Ammon's horn (tissue), 1 donor: ENCODE results near the gene FNDC3A.
A peak's percentile ranks its signal among the peaks of the same experiment; 100 is the strongest.
"Not testable (repeated sequence)": the region's sequence is repeated elsewhere in the genome, so short reads cannot be mapped to it uniquely, and the experiment has no call there.

Experiments used
- DNase-seq: peaks from one replicate; pipeline ENCODE4 v3.0.0-alpha.2; 2016; ENCODE audit warnings: low spot score

Gene FNDC3A

DNA sequence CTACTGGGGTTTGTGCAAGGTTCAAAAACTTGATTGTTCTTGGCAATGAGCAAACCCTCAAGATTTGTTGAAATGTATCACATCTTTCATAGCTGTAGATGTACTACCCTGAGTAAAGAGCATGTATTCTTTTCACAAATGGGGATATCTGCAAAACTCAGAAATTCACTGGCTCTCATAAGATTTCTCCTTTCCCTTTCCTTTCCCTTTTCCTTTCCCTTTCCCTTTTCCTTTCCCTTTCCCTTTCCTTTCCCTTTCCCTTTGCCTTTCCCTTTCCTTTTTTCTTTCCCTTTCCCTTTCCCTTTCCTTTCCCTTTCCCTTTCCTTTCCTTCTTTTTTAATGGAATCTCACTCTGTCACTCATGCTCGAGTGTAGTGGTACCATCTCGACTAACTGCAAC lies 69.1 kb downstream of the FNDC3A start:
- DNase-seq, result no peak

DNA sequence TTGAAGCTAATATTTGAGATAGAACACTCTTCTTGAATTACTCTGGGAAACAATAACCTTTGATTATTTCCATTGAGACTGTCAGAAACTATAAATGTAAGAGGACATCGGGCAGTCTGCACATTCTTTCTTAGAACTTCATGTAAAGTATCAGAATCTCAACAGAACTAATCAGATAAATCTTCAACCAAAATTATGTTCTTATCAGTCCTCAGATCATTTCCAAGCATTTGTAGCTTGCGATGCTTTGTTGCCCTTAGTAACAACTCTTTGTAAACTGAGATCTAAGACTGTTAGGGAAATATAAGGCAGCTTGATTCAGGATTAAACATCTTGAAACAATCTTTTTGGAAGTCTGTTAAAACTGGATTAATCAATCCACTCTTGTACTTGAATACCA lies 70.3 kb downstream of the FNDC3A start:
- no peak for DNase-seq

DNA sequence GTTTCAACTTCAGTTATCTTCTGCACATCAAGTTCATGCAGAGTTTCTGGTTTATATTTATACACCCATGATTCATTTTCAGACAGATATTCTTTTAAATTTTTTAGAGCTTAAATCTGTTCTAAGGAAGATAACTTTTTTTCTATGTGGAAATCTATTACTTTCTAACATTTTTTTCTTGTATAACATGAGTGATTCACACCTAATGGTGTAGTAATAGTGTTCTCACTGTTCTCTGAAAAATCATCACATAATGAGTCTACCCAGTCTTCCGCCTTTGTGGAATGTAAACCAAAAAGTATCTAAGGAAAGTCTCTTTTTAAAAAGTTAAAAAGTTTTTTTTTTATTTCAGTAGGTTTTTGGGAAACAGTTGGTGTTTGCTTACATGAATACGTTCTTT lies 70.8 kb downstream of the FNDC3A start:
- no peak for DNase-seq

DNA sequence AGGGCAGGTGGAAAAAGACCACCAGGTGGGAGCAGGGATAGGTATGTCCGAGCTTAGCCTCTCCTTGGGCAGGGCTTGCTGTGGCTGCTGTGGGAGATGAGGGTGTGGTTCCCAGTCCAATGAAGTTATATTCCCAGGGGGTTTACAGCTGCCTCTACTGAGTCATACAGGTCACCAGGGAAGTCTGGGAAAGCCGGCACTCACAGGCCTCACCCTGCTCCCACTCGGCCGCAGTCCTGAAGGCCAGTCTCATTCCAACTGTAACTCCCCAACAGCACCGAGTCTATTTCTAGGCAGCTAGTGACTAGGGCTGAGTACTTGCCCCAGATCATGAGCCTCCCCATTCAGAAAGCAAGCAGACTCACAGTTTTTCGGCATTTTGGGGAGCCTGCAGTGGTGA lies 77.1 kb downstream of the FNDC3A start:
- no peak for DNase-seq

DNA sequence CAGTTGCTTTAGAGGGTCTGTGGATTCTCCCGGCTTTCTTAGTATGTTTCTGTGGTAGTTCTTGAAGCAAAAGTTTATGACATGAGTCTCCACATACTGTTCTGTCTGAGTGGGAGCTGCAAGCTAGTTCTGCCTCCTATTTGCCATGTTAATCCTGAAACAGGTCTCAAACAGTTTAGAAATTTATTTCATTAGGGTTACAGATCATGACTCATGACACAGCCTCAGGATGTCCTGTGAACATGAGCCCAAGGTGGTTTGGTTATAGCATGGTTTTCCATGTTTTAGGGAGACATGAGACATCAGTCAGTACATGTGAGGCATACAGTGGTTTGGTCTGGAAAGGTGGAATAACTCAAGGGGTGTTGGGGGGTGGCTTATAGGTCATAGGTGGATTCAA lies 77.5 kb downstream of the FNDC3A start:
- DNase-seq, result no peak

DNA sequence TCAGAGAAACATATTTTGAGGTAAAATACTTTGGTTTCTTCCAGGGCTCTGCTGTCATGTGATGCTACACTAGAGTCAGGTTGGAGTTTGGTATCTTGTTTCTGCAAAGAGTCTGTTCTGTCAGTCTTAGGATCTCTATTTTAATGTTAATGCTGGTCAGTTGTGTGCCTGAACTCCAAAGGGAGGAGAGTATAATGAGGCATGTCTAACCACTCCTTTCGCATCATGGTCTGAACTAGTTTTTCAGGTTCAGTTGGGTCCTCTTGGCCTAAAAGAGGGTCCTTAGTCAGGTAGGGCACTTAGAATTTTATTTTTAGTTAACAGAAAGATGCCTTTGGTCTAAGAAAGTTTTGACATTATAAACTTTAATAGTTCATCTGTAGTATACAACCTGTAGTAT lies 78.2 kb downstream of the FNDC3A start:
- no peak for DNase-seq

DNA sequence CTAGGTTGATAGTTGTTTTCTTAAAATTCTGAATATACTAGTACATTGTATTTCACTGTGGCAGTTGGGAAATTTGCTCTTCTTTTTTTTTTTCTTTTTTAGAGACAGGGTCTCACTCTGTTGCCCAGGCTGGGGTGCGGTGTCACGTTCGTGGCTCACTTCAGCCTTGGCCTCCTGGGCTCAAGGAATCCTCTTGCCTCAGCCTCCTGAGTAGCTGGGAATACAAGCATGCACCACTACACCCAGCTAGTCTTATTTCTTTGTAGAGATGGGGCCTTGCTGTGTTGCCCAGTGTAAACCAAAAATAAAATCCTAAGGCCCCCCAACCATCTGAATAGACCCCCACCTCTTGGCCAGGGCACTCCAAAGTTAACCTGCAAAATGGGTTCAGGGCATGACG lies 79.3 kb downstream of the FNDC3A start:
- DNase-seq, result no peak

DNA sequence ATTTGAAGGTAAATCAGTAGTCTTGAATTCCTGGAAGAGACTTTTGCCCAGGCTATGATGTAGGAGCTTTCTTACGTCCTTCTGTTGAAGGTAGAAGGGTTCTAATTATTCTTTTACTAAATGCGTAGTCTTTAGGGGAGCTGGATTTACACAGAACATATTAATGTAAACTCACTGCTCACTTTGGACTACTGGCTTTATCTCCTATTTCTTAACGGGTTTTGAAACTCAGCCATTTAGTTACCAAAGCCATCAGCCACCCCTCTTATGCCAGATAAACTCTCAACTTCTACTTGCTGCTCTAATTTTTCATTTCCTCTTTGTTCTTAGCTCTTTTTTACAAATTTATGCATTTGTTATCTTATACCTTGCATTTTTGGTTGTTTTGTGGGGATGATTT lies 81.5 kb downstream of the FNDC3A start:
- no peak for DNase-seq

DNA sequence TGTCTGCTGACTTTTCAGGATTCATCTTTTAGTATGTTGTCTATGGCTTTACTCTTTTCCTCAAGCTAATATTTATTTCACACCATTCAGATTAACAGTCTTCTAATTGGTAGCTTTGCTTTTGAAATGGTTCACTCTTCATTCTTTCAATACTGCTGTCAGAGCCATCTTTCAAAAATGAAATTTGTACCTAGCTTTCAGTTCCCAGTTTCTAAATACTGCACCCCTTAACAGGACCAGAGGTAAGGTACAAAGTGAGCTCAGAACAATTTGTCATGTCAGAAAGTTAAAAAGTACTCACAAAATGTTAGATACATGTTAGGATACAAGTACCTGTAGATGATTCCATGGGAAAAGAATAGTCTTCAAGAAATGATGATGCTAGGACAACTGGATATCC lies 83.0 kb downstream of the FNDC3A start:
- DNase-seq, result no peak

DNA sequence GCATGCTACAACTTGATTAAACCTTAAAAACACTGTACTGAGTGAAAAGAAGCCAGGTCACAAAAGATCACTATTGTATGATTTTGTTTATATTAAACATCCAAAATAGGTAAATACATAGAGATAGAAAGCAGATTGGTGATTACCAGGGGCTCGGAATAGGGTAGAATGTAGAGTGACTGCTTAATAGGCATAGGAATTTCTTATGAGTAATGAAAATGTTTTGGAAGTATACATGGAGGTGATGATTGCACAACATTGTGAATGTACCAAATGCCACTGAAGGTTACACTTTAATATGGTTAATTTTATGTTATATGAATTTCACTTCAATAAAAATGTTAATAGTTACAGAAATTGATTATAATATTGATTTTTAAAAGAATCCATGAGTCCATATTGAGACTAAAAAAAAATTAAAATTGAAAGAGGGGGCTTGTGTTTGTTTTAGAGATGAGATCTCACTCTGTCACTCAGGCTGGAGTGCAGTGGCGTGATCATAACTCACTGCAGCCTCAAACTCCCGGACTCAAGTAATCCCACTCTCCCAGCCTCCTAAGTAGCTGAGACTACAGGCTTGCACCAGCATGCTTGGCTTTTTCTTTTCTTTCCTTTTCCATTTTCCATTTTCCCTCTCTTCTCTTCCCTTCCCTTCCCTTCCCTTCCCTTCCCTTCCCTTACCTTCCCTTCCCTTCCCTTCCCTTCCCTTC lies 85.1 kb downstream of the FNDC3A start:
- DNase-seq, result no peak

DNA sequence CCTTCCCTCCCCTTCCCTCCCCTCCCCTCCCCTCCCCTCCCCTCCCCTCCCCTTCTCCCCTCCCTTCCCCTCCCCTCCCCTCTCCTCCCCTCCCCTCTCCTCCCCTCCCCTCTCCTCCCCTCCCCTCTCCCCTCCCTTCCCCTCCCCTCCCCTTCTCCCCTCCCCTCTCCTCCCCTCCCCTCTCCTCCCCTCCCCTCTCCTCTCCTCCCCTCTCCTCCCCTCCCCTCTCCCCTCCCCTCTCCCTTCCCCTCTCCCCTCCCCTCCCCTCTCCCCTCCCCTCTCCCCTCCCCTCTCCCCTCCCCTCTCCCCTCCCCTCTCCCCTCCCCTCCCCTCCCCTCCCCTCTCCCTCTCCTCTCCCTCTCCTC lies 85.7 kb downstream of the FNDC3A start:
- DNase-seq, result not testable (repeated sequence)

DNA sequence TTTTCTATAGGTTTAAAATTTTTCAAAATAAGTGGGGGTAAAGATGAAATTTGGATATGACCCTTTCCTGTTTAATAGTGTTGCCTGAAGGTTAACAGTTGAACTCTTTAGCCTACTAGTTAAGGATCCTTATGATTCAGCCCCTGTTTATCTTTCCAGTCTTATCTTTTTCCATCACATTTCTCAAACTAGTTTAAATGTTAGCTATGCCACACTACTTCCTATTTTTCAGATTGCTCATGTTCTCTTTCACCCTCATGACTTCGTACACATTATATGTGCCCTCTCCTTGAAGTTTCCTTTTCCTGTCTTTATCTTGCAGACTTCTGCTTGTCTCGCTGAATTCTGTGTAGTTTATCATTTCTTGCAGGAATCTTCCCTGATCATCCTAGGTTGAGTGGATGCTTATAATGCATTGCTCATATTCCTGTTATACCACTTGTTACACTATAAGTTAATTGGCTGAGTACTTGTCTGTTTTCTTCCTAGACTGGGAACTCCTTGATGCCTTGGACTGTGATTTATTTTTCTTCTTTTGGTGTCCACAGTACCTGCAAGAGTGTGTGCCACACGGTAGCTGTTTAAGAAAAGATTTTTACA lies 86.7 kb downstream of the FNDC3A start:
- no peak for DNase-seq

DNA sequence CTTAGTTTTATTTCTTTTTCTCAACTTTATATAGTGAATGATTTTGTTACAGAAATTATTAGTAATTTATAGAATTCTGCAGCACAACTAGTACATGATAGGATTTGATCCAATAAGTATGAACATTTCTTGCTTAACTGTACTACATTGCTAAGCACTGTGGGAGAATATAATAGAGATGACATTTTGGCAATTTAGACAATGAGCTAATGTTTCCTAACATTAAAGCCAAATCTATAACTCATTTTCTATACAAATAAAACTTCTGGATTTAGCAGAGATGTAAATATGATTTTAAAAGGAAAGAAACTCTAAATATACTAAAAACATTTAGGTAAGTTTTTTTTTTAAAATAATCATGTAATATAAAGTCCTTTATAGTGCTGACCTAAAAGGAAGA lies 87.3 kb downstream of the FNDC3A start:
- no peak for DNase-seq

DNA sequence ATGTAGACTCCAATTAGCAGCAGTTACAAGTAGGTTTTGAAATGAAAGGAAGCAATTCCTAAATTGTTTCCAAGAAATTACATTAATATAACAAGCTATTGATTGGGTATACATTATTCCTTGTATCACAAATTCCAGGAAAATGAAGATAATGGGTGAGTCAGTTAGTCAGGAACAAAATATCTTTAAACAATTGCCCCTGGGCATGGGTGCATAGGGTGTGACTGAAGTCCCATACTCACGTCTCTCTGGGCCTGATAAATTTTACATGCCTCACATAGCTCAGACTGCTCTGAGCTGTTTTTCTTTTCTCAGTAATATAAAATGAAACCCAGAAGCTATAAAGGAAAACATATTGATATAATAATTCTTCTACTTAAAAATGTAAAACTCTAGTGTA lies 87.8 kb downstream of the FNDC3A start:
- DNase-seq, result no peak

DNA sequence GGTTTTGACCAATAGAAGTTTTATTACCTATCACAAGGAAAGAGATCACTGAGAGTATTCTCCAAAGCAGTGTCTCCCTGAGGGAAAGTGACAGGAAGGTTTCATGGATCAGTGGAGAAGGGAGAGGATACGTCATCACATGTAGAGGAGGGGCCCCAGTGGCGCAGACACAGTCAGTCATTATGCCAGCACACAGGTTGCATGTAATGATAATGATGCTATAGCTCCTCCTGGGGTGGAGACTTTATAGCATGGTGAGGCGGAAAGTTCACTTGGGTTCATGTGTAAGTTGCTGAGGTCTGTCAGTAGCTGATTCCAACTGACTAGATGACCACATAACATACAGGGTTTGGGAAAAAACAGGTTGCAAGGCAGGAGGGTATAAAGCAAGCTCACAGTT lies 88.8 kb downstream of the FNDC3A start:
- DNase-seq, result no peak

DNA sequence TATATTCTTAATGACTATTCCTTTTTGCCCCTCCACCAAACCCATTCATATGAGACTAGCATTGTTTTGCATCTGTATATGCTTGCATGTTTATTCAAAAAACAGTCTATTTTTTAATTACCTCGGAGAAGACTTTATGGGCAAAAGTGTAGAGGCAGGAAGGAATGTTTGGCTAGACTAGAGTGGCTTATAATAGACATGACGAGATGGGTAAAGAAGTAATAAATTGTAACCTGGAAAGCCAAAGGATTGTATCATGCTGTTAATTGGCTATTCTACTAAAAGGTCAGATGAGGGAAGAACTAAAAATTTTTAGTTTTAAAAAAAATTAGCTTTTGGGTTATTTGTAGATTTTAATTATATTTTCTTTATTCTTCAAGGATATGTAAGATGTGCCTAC lies 91.1 kb downstream of the FNDC3A start:
- no peak for DNase-seq

DNA sequence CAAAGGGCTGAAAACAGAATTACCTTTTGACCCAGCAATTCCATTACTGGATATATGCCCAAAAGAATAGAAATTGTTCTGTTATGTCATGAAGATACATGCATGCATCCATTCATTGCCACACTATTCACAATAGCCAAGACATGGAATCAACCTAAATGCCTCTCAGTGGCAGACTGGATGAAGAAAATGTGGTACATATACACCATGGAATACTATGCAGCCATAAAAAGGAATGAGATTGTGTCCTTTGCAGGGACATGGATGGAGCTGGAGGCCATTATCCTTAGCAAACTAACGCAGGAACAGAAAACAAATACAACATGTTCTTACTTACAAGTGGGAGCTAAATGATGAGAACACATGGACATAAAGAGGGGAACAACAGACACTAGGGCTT lies 92.8 kb downstream of the FNDC3A start:
- not testable (repeated sequence) for DNase-seq

DNA sequence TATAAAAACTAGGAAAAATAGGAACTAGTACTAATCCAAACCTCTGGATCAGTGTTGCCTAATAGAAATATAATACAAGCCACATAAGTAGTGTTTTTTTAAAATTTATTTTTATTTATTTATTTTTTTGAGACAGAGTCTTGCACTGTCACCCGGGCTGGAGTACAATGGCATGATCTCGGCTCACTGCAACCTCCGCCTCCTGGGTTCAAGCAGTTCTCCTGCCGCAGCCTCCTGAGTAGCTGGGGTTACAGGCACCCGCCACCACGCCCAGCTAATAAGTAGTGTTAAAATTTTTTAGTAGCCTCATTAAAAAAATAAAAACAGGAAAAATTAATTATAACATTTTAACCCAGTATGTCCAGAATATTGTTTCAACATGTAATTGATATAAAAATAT lies 94.3 kb downstream of the FNDC3A start:
- not testable (repeated sequence) for DNase-seq

DNA sequence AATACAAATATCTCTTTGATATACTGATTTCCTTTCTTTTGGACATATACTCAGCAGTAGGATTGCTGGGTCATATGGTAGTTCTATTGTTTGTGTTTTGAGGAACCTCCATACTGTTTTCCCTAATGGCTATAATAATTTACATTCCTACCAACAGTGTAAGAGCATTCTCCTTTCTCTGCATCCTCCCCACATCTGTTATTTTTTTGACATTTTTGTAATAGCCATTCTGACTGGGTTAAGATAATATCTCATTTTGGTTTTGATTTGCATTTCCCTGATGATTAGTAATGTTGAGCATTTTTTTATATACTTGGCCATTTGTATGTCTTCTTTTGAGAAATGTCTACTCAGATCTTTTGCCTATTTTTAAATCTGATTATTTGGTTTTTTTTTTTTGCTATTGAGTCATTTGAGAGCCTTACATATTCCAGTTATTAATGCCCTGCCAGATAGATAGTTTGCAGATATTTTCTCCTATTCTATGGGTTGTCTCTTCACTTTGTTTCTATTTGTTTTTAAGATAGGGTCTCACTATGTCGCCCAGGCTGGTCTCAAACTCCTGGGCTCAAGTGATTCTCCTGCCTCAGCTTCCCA lies 95.7 kb downstream of the FNDC3A start:
- no peak for DNase-seq

DNA sequence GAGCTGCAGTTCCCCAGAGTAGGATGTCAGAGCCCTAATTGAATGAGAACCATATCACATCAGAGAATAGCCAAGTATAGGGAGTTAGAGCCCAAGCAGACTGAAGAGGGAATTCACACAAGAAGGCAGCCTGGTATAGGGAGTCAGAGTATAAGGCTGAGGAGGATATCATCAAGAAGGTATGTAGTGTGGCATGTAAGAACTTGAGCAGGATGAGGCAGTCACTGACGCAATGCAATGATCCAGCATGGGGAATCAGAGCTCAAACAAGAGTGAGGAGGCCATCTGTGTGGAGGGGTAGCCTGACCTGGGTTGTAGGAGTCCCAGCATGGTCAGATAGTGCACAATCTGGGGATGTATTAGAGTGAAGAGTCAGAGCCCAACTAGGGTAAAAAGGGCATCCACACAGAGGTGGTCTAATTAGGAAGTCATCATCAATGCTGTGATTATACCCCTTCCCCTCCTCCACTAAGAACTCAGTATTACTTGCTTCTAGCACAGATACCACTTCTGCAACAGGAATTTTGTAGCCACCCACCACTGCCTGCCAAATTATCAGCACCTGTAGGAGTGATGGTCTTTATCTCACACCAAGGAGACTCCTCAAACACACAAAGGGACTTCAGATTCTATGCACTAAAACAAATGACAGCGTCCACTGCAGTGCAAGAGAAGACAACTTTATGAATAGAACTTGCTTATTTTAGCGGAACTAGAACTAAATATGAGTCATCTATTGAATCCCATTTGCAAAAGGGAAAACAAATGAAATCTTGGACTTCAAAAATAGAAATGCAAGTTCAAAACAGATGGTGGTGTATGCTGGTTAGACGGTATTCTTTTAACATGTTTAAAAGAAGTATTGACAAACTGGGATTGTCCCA lies 107.2 kb downstream of the FNDC3A start:
- DNase-seq, result no peak

DNA sequence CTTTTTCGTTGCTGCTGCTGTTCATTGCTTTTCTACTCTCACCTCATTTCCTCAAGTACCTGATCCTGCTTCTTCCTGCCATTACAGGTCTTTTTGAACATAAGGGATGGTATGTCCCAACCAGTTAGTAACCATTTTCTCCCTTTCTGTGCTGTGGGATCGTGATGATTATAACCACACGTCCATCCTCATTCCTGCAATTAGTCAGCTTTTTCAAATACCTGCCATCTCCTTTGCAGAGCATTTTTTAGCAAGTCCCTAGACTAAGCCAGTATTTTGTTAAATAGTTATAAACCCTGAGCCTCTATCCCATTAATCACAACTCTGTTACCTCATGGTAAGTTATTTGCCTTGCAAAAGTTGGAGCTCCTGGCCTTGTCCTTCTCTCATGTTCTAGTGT lies 109.2 kb downstream of the FNDC3A start:
- no peak for DNase-seq

DNA sequence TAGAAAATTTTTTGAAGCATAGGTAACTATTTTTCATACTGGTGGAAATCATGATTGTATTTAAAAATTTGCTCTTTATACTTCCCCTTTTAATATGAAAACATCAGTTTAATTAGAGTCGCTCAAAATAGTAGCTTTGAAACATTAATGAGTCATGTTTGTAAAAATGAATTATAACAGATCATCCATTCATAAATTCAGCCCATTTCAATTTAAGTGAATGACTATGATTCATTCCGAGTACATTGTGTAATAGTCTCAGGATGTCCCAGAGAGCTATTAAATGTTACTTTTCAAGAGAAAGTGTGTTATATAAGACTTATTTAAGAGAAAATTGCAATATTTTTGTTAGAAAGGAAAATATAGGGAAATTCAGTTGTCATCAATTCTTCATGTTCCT lies 111.0 kb downstream of the FNDC3A start:
- DNase-seq, result peak; percentile 21

DNA sequence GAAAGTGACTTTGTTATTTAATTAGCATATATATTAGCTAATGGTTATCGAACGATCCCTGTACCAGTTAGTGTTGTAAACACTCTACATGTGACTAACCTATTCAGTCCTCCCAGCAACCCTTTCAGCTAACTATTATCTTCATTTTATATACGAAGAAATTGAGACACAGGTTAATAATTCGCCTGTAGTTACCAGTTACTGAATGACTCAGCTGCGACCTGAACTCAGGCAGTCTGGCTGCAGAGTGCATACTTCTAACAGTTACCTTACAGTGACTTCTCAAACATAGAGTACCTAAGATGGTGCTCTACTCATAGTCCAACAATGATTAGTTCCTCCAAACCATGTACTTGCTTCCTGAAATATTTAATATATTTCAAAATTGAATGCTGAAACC lies 117.7 kb downstream of the FNDC3A start:
- DNase-seq, result no peak
